HepG2 (cell line): Measurements from ENCODE around the gene MARS1. TPM values are rescaled to one million over a fixed set of nuclear protein-coding genes. Genes with fewer than 3 reads are reported as not detected.

ENCODE experiments used
- IKZF1 ChIP-seq: fragments of 450-650 bp; IDR thresholded peaks from 2 replicates; pipeline ENCODE4 v1.7.1; 2016
- KLF13 ChIP-seq: sonication (generic); formaldehyde crosslinking; IDR thresholded peaks from 2 replicates; pipeline ENCODE4 v1.4.0; 2020; ENCODE audit warnings: mild to moderate bottlenecking, missing genetic modification reagents
- MTF1 ChIP-seq: sonication (generic); formaldehyde crosslinking; IDR thresholded peaks from 2 replicates; pipeline ENCODE4 v1.5.0; 2020; ENCODE audit warnings: missing genetic modification reagents
- NR2F6 ChIP-seq, 2 experiments: IDR thresholded peaks; 2 replicates each; pipeline ENCODE4 v1.6.1; 2016; ENCODE audit warnings: antibody characterized with exemption in 1 of 2, mild to moderate bottlenecking in 1 of 2
- REL ChIP-seq: sonication (generic); formaldehyde crosslinking; conservative IDR thresholded peaks from 2 replicates; pipeline ENCODE4 v1.8.0; 2022; ENCODE audit warnings: mild to moderate bottlenecking, missing genetic modification reagents, moderate library complexity
- SMAD9 ChIP-seq: sonication (generic); formaldehyde crosslinking; IDR thresholded peaks from 2 replicates; pipeline ENCODE4 v1.5.1; 2020; ENCODE audit warnings: mild to moderate bottlenecking, missing genetic modification reagents
- SMC3 ChIP-seq: IDR thresholded peaks from 2 replicates; pipeline ENCODE4 v1.6.1; 2011; ENCODE audit warnings: low read length, improper control_type of control experiment
- SSRP1 ChIP-seq: IDR thresholded peaks from 2 replicates; pipeline ENCODE4 v1.6.1; 2016; ENCODE audit warnings: control low read depth
- ZNF383 ChIP-seq: sonication (generic); formaldehyde crosslinking; IDR thresholded peaks from 2 replicates; pipeline ENCODE4 v1.4.0; 2020; ENCODE audit warnings: missing genetic modification reagents, mild to moderate bottlenecking, borderline replicate concordance
- ZNF451 ChIP-seq: sonication (generic); formaldehyde crosslinking; IDR thresholded peaks from 2 replicates; pipeline ENCODE4 v1.5.0; 2020; ENCODE audit warnings: mild to moderate bottlenecking, missing genetic modification reagents
- ZNF460 ChIP-seq: sonication (generic); formaldehyde crosslinking; IDR thresholded peaks from 2 replicates; pipeline ENCODE4 v1.5.1; 2020; ENCODE audit warnings: missing genetic modification reagents, mild to moderate bottlenecking, borderline replicate concordance
- polyA plus RNA-seq, 8 experiments: library from polyadenylated mRNA; depleted of rRNA in 3 of 8; stranded (reverse) in 7 of 8; unstranded in 1 of 8; fragments of >200 nt; fragmentation: Illumina TruSeq in 4 of 8; extraction: Trizol in 4 of 8; gene quantifications; 2 replicates each; pipeline versions ENCODE4 v1.2.1 to v1.2.3, GENCODE V29; 2011 to 2016; ENCODE audit warnings: low read depth in 4 of 8, missing spikeins in 1 of 8, mixed read lengths in 1 of 8; ENCODE audit not compliant: insufficient read depth in 1 of 8
- total RNA-seq, 5 experiments: library from RNA; depleted of rRNA; stranded (reverse); fragments of >200 nt; fragmentation: Illumina TruSeq; extraction: Trizol; gene quantifications; 2 replicates each; pipeline ENCODE4 v1.2.3, GENCODE V29; 2016; ENCODE audit warnings: low read depth in 1 of 5
- TF ChIP-seq, protein P1 (sequence below): sonication (generic); formaldehyde crosslinking; IDR thresholded peaks from 2 replicates; pipeline ENCODE4 v1.4.0; 2020; ENCODE audit warnings: missing genetic modification reagents
- TF ChIP-seq, protein P2 (sequence below): sonication (generic); formaldehyde crosslinking; IDR thresholded peaks from 2 replicates; pipeline ENCODE4 v1.9.0; 2021; ENCODE audit warnings: missing genetic modification reagents, borderline replicate concordance
- TF ChIP-seq, protein P3 (sequence below): sonication (generic); formaldehyde crosslinking; IDR thresholded peaks from 2 replicates; pipeline ENCODE4 v1.4.0; 2020; ENCODE audit warnings: mild to moderate bottlenecking, missing genetic modification reagents, borderline replicate concordance
- TF ChIP-seq, protein P4 (sequence below): sonication (generic); formaldehyde crosslinking; IDR thresholded peaks from 2 replicates; pipeline ENCODE4 v1.4.0; 2020; ENCODE audit warnings: missing genetic modification reagents, borderline replicate concordance
- TF ChIP-seq, protein P5 (sequence below): sonication (generic); formaldehyde crosslinking; IDR thresholded peaks from 2 replicates; pipeline ENCODE4 v1.5.0; 2020; ENCODE audit warnings: mild to moderate bottlenecking, missing genetic modification reagents

The MARS1 gene
- total and polyA plus RNA-seq, 2 of the 13 experiments (the other 11 are each of a cell fraction or from before 2014, with no cell fraction given), result 115 to 181 TPM

DNA sequence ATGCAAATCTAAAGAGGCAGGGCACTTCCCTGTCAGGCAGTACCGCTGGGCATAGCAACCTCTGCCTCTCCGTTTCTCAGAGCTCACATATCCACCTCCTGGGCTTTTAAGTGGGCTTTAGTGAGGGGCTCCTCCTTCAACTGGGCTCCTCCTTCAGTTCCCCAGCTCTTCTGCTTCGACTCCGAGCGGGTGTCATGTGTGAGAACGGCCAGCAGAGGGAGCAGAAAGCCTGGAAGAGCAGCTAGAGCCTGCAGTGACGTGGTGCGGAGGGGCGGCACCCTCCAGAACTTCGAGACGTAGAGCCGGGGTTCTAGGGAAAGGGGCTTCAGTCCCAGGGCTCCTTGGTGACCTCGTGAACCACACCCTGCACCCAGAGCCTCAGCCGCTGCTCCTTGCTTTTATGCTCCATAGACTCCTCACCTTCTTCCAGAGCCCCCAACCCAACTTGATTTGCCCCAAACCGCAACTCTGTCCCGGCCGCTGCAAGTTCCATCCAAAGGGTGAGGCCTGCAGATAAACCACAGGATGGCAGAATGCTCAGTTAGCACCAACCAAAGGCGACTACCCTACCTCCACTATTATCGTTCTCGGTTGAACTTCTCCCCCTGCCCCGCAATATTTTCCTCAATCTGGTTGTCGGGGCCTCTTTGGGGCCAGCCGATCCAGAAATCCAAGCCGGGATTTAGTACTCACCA, 28.7 kb upstream of the MARS1 start (continued):
- TF ChIP-seq REL (CRISPR knock-in tag) (no peak), IKZF1 (no peak), KLF13 (CRISPR knock-in tag) (no peak), MTF1 (no peak), SMC3 (peak; percentile 34; the same call in 1 of the 2 replicates), ZNF451 (CRISPR knock-in tag) (no peak), SMAD9 (CRISPR knock-in tag) (no peak), SSRP1 (CRISPR knock-in tag) (no peak), NR2F6 (IDR thresholded peaks at IDR 0.05) (no peak), NR2F6 (CRISPR knock-in tag; IDR thresholded peaks at IDR 0.05) (no peak), ZNF383 (no peak), ZNF460 (CRISPR knock-in tag) (no peak)
- TF ChIP-seq, protein P1, sequence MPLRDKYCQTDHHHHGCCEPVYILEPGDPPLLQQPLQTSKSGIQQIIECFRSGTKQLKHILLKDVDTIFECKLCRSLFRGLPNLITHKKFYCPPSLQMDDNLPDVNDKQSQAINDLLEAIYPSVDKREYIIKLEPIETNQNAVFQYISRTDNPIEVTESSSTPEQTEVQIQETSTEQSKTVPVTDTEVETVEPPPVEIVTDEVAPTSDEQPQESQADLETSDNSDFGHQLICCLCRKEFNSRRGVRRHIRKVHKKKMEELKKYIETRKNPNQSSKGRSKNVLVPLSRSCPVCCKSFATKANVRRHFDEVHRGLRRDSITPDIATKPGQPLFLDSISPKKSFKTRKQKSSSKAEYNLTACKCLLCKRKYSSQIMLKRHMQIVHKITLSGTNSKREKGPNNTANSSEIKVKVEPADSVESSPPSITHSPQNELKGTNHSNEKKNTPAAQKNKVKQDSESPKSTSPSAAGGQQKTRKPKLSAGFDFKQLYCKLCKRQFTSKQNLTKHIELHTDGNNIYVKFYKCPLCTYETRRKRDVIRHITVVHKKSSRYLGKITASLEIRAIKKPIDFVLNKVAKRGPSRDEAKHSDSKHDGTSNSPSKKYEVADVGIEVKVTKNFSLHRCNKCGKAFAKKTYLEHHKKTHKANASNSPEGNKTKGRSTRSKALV (CRISPR knock-in tag), result no peak
- TF ChIP-seq, protein P2, sequence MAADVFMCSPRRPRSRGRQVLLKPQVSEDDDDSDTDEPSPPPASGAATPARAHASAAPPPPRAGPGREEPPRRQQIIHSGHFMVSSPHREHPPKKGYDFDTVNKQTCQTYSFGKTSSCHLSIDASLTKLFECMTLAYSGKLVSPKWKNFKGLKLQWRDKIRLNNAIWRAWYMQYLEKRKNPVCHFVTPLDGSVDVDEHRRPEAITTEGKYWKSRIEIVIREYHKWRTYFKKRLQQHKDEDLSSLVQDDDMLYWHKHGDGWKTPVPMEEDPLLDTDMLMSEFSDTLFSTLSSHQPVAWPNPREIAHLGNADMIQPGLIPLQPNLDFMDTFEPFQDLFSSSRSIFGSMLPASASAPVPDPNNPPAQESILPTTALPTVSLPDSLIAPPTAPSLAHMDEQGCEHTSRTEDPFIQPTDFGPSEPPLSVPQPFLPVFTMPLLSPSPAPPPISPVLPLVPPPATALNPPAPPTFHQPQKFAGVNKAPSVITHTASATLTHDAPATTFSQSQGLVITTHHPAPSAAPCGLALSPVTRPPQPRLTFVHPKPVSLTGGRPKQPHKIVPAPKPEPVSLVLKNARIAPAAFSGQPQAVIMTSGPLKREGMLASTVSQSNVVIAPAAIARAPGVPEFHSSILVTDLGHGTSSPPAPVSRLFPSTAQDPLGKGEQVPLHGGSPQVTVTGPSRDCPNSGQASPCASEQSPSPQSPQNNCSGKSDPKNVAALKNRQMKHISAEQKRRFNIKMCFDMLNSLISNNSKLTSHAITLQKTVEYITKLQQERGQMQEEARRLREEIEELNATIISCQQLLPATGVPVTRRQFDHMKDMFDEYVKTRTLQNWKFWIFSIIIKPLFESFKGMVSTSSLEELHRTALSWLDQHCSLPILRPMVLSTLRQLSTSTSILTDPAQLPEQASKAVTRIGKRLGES, result no peak
- TF ChIP-seq, protein P3, sequence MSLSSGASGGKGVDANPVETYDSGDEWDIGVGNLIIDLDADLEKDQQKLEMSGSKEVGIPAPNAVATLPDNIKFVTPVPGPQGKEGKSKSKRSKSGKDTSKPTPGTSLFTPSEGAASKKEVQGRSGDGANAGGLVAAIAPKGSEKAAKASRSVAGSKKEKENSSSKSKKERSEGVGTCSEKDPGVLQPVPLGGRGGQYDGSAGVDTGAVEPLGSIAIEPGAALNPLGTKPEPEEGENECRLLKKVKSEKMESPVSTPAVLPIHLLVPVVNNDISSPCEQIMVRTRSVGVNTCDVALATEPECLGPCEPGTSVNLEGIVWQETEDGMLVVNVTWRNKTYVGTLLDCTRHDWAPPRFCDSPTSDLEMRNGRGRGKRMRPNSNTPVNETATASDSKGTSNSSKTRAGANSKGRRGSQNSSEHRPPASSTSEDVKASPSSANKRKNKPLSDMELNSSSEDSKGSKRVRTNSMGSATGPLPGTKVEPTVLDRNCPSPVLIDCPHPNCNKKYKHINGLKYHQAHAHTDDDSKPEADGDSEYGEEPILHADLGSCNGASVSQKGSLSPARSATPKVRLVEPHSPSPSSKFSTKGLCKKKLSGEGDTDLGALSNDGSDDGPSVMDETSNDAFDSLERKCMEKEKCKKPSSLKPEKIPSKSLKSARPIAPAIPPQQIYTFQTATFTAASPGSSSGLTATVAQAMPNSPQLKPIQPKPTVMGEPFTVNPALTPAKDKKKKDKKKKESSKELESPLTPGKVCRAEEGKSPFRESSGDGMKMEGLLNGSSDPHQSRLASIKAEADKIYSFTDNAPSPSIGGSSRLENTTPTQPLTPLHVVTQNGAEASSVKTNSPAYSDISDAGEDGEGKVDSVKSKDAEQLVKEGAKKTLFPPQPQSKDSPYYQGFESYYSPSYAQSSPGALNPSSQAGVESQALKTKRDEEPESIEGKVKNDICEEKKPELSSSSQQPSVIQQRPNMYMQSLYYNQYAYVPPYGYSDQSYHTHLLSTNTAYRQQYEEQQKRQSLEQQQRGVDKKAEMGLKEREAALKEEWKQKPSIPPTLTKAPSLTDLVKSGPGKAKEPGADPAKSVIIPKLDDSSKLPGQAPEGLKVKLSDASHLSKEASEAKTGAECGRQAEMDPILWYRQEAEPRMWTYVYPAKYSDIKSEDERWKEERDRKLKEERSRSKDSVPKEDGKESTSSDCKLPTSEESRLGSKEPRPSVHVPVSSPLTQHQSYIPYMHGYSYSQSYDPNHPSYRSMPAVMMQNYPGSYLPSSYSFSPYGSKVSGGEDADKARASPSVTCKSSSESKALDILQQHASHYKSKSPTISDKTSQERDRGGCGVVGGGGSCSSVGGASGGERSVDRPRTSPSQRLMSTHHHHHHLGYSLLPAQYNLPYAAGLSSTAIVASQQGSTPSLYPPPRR, result no peak
- TF ChIP-seq, protein P4, sequence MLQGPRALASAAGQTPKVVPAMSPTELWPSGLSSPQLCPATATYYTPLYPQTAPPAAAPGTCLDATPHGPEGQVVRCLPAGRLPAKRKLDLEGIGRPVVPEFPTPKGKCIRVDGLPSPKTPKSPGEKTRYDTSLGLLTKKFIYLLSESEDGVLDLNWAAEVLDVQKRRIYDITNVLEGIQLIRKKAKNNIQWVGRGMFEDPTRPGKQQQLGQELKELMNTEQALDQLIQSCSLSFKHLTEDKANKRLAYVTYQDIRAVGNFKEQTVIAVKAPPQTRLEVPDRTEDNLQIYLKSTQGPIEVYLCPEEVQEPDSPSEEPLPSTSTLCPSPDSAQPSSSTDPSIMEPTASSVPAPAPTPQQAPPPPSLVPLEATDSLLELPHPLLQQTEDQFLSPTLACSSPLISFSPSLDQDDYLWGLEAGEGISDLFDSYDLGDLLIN, result no peak
- TF ChIP-seq, protein P5, sequence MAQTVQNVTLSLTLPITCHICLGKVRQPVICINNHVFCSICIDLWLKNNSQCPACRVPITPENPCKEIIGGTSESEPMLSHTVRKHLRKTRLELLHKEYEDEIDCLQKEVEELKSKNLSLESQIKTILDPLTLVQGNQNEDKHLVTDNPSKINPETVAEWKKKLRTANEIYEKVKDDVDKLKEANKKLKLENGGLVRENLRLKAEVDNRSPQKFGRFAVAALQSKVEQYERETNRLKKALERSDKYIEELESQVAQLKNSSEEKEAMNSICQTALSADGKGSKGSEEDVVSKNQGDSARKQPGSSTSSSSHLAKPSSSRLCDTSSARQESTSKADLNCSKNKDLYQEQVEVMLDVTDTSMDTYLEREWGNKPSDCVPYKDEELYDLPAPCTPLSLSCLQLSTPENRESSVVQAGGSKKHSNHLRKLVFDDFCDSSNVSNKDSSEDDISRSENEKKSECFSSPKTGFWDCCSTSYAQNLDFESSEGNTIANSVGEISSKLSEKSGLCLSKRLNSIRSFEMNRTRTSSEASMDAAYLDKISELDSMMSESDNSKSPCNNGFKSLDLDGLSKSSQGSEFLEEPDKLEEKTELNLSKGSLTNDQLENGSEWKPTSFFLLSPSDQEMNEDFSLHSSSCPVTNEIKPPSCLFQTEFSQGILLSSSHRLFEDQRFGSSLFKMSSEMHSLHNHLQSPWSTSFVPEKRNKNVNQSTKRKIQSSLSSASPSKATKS, result no peak
